Parathyroid adenoma (tissue), 2 donors: Measurements from ENCODE around the gene C9orf43.

ENCODE experiments used
- H2AFZ ChIP-seq: fragments of 300-600 bp; sonication (generic); one replicate; pipeline ENCODE4 v1.7.0; 2017; ENCODE audit warnings: antibody characterized with exemption, mild to moderate bottlenecking
- H3K27ac ChIP-seq: fragments of 300-600 bp; sonication (generic); one replicate; pipeline ENCODE4 v1.7.0; 2017
- H3K27me3 ChIP-seq: fragments of 300-600 bp; sonication (generic); one replicate; pipeline ENCODE4 v1.7.0; 2017; ENCODE audit warnings: low read length; ENCODE audit not compliant: control insufficient read depth, insufficient read depth
- H3K36me3 ChIP-seq: fragments of 300-600 bp; sonication (generic); one replicate; pipeline ENCODE4 v1.7.0; 2017; ENCODE audit warnings: low read length; ENCODE audit not compliant: control insufficient read depth, insufficient read depth
- H3K4me1 ChIP-seq: fragments of 300-600 bp; sonication (generic); one replicate; pipeline ENCODE4 v1.7.0; 2017; ENCODE audit warnings: control low read depth
- H3K4me2 ChIP-seq: fragments of 300-600 bp; sonication (generic); one replicate; pipeline ENCODE4 v1.7.0; 2017; ENCODE audit warnings: low read length
- H3K4me3 ChIP-seq: fragments of 300-600 bp; sonication (generic); one replicate; pipeline ENCODE4 v1.7.0; 2017; ENCODE audit warnings: low read depth, low read length
- H3K79me2 ChIP-seq: fragments of 300-600 bp; sonication (generic); one replicate; pipeline ENCODE4 v1.7.0; 2017; ENCODE audit warnings: control low read depth
- H3K9ac ChIP-seq: fragments of 300-600 bp; sonication (generic); one replicate; pipeline ENCODE4 v1.7.0; 2017; ENCODE audit warnings: mild to moderate bottlenecking
- H3K9me3 ChIP-seq: fragments of 300-600 bp; sonication (generic); one replicate; pipeline ENCODE4 v1.7.0; 2017; ENCODE audit warnings: low read length; ENCODE audit not compliant: control insufficient read depth
- TF ChIP-seq, protein P1 (sequence below): fragments of 300-600 bp; sonication (generic); IDR thresholded peaks from one replicate; pipeline ENCODE4 v1.7.0; 2017; ENCODE audit warnings: antibody characterized with exemption, mild to moderate bottlenecking
- donor health status: primary hyperparathyroidism.

Gene C9orf43

DNA sequence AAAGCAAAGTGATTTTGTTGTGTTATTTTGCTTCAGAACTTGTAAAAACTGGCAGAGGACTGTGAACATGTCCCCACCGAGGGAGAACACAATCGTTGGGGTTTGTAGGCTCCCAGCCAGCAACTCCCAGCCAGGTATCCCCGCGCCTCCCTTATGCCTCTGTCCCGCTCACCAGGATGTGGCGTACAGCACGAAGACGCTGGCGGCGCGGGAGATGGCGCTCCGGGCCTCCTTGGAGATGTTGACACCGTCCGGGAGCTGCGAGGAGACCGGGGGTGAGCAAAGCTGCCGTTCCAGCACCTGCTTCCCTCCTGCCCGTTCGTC, 702 bp upstream of the C9orf43 start:
- H3K27me3 ChIP-seq: no peaks in the 10 kb centered on the region
- peak overlapping the region; percentile 99 for H3K4me3 ChIP-seq
- peak overlapping the region; percentile 67 for H3K9ac ChIP-seq
- no peaks in the 10 kb centered on the region for H3K79me2 ChIP-seq
- H3K9me3 ChIP-seq: no peaks in the 10 kb centered on the region
- peak overlapping the region; percentile 97 for H3K27ac ChIP-seq
- peak overlapping the region; percentile 89 for H3K4me2 ChIP-seq
- H3K36me3 ChIP-seq: no peaks in the 10 kb centered on the region
- TF ChIP-seq, protein P1, sequence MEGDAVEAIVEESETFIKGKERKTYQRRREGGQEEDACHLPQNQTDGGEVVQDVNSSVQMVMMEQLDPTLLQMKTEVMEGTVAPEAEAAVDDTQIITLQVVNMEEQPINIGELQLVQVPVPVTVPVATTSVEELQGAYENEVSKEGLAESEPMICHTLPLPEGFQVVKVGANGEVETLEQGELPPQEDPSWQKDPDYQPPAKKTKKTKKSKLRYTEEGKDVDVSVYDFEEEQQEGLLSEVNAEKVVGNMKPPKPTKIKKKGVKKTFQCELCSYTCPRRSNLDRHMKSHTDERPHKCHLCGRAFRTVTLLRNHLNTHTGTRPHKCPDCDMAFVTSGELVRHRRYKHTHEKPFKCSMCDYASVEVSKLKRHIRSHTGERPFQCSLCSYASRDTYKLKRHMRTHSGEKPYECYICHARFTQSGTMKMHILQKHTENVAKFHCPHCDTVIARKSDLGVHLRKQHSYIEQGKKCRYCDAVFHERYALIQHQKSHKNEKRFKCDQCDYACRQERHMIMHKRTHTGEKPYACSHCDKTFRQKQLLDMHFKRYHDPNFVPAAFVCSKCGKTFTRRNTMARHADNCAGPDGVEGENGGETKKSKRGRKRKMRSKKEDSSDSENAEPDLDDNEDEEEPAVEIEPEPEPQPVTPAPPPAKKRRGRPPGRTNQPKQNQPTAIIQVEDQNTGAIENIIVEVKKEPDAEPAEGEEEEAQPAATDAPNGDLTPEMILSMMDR: no peak
- peak overlapping the region; percentile 93 for H2AFZ ChIP-seq
- peaks cover 6% of the 10 kb centered on the region for H3K4me1 ChIP-seq

DNA sequence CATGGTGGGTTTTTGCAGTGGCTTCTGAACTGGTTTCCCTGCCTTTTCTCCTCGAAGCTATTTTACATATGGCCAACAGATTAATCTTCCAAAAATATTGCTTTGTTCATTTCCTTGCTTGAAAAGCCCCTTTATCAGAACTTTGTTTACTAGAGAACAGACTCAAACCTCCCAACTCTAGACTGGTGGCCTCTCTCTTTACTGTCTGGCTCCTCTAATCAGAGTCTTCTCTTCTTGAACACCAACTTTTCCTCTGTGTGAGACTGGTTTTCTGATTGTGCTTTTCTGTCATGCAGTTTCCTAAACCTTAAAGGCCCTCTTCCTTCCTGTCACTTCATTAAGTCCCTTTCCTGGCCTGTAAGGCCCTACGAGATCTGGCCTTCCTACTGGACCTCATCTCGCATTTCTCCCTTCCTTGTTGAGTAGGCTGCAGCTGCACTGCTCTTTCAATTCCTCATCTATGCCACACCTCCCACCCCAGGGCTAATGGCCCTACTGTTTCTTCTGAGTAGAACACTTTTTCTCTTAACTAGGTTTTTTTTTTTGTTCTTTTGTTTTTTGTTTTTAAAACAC, 5.7 kb downstream of the C9orf43 start:
- Histone ChIP-seq H3K36me3 (no peaks in the 10 kb centered on the region), H3K27ac (no peak overlapping the region), H3K27me3 (no peaks in the 10 kb centered on the region), H3K4me1 (no peaks in the 10 kb centered on the region), H3K4me3 (no peak overlapping the region), H3K9ac (no peak overlapping the region), H3K9me3 (no peaks in the 10 kb centered on the region), H2AFZ (no peak overlapping the region), H3K79me2 (no peaks in the 10 kb centered on the region), H3K4me2 (no peak overlapping the region)
- TF ChIP-seq, protein P1: no peak

DNA sequence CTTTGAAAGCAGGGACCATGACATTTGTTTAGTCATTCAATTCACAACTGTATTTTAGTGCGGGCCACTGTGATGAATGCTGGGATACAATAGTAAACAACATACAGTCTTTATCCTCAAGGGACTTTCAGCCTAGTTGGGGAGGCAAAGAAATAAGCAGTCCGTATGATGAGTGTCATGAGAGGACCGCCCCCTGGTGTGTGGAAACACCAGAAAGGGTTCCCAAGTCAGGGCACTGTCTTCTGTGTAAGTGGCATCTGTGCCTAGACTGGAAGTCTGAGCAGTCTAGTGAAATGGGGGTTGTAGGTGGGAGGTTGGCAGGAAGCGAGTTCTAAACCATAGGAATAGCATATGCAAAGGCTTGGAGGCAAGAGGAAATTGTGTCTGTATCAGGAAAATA, 6.8 kb downstream of the C9orf43 start:
- Histone ChIP-seq H3K4me3 (no peak overlapping the region), H3K4me1 (no peaks in the 10 kb centered on the region), H3K79me2 (no peaks in the 10 kb centered on the region), H3K9me3 (no peaks in the 10 kb centered on the region), H3K9ac (no peak overlapping the region), H3K36me3 (no peaks in the 10 kb centered on the region), H3K27me3 (no peaks in the 10 kb centered on the region), H2AFZ (no peak overlapping the region), H3K4me2 (no peak overlapping the region), H3K27ac (no peak overlapping the region)
- TF ChIP-seq, protein P1: no peak

DNA sequence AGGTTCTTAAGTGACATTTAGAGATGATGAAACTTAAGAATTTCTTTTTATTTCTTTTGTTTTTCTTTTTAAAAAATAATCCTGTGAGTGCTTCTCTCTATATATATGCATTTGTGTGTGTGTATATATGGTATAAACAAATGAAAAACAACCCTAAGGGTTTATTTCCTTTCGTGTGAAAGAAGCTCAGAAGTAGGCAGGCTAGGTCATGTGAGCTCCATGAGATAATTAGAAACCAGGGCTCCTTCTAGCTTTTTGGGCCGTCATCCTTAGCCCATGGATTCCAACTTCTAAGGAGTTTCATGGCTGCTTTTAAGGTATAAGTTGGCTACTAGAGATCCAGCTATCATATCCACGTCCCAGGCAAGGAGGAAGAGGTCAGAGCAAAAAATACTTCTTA, 11.2 kb downstream of the C9orf43 start:
- no peaks in the 10 kb centered on the region for H3K36me3 ChIP-seq
- H2AFZ ChIP-seq: no peak overlapping the region
- TF ChIP-seq, protein P1: no peak
- H3K9me3 ChIP-seq: no peaks in the 10 kb centered on the region
- no peaks in the 10 kb centered on the region for H3K79me2 ChIP-seq
- H3K4me3 ChIP-seq: no peak overlapping the region
- H3K4me1 ChIP-seq: no peaks in the 10 kb centered on the region
- H3K4me2 ChIP-seq: no peak overlapping the region
- H3K9ac ChIP-seq: no peak overlapping the region
- H3K27ac ChIP-seq: no peak overlapping the region
- H3K27me3 ChIP-seq: no peaks in the 10 kb centered on the region

DNA sequence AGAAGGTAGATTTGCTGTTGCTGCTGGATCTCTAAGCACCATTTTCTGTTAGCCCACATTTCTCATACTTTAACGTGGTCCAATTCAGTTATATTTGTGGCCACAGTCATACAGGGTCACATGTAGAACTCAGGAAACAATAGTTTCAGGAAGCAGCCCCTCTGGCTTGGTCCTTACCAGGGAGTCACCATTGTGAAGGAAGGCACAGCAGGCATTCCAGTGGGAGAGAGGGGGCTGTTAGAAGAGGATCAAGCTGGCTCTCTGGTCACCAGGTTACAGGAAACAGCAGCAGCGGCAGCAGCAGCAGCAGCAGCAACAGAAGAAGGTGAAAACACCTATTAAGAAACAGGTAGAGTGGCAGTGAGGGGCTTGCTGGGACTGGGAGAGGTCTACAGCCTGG, 14.5 kb downstream of the C9orf43 start:
- H3K79me2 ChIP-seq: no peaks in the 10 kb centered on the region
- TF ChIP-seq, protein P1: no peak
- H3K4me2 ChIP-seq: no peak overlapping the region
- no peak overlapping the region for H3K9ac ChIP-seq
- H3K27me3 ChIP-seq: no peaks in the 10 kb centered on the region
- H3K9me3 ChIP-seq: no peaks in the 10 kb centered on the region
- no peaks in the 10 kb centered on the region for H3K4me1 ChIP-seq
- no peak overlapping the region for H3K27ac ChIP-seq
- no peaks in the 10 kb centered on the region for H3K36me3 ChIP-seq
- no peak overlapping the region for H3K4me3 ChIP-seq
- H2AFZ ChIP-seq: no peak overlapping the region
